NCI-H774 (cell line): ENCODE data around the gene RPAIN.

ENCODE experiments used
- DNase-seq: peaks from one replicate; lab custom pipeline; 2025; lab: John Stamatoyannopoulos, UW

The RPAIN gene

GRCh38 chr17:5419959-5420653 lies at the start of gene RPAIN:
Gene RPAIN, plus strand, starts transcription at chr17:5420182. Its CDS starts 29 bp downstream, at chr17:5420211.
- DNase-seq, result peak; percentile 73

- no peak for DNase-seq
Measured at GRCh38 chr17:5370411-5370810, 49.6 kb upstream of the RPAIN start.

DNA sequence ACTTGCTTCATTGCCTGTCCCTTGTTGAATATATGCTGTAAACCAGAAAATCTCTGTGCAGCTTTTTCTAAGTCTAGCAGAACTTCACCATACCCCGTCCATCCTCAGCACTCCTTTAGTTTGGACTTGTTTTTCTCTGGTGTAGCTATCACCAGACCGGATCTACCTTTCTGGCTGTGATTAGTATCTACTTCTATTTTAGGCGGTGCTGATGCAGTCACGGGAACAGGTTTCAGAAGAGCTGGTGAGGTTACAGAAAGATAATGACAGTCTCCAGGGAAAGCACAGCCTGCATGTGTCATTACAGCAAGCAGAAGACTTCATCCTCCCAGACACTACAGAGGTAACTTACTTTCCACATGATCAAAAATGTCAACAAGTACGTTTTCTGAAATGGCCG lies 46.9 kb upstream of the RPAIN start:
- no peak for DNase-seq

GRCh38 chr17:5378566-5379207 lies 41.3 kb upstream of the RPAIN start:
- no peak for DNase-seq

- no peak for DNase-seq
Measured at GRCh38 chr17:5379351-5380107, 40.5 kb upstream of the RPAIN start.

GRCh38 chr17:5380491-5381135 lies 39.4 kb upstream of the RPAIN start:
- no peak for DNase-seq

GRCh38 chr17:5381542-5381941 lies 38.4 kb upstream of the RPAIN start:
- DNase-seq, result no peak

GRCh38 chr17:5391678-5392077 lies 28.3 kb upstream of the RPAIN start:
- no peak for DNase-seq

DNA sequence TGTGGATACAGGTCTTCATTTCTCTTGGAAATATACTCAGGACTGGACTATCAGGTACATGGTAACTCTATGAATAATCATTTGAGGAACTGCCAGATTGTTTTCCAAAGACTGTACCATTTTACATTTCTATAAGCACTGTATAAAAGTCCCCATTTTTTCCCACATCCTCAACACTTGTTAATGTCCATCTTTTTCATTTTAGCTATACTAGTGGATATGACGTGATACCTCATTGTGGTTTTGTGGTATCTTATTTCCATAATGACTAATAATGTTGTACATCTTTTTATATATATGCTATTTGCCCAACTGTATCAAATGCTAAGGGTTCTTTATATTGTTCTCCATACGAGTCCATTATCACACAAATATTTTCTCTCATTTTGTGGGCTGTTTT lies 23.4 kb upstream of the RPAIN start:
- DNase-seq, result no peak

DNA sequence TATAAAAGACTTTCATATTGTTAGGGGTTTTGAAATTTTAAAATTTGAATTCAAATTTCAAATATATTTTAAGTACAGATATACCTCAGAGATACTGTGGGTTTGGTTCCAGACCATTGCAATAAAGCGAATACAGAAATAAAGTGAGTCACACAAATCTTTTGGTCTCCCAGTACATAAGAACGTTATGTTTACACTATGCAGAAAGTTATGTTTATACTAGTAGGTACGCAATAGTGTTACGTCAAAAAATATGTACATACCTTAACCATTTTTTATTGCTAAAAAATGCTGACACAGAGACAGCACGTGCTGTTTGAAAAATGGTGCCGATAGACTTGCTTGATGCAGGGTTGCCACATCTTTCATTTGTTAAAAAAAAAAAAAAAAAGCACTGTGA lies 20.2 kb upstream of the RPAIN start:
- DNase-seq, result no peak

GRCh38 chr17:5405400-5405799 lies 14.6 kb upstream of the RPAIN start:
- DNase-seq, result no peak

- no peak for DNase-seq
Measured at GRCh38 chr17:5408186-5408585, 11.8 kb upstream of the RPAIN start.

GRCh38 chr17:5410594-5411272 lies 9.2 kb upstream of the RPAIN start:
- no peak for DNase-seq

DNA sequence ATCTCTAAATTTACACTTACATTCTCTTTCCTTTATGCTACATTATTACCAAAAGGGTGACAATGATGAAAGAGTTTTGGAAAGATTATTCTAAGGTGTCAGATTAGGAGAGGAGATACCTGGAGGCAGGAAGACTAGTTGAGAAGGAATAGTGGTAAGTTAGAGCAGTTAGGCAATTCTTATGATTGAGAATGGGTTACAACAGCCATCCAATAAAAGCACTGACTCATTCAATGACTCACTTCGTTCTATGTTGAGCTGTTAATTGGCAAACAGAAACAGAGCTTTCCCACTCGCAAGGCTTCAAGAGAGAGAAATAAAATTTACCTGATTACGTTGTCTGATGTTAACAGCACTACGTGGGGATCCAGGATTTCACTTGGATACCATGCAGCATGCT lies 6.3 kb upstream of the RPAIN start:
- DNase-seq, result no peak

DNA sequence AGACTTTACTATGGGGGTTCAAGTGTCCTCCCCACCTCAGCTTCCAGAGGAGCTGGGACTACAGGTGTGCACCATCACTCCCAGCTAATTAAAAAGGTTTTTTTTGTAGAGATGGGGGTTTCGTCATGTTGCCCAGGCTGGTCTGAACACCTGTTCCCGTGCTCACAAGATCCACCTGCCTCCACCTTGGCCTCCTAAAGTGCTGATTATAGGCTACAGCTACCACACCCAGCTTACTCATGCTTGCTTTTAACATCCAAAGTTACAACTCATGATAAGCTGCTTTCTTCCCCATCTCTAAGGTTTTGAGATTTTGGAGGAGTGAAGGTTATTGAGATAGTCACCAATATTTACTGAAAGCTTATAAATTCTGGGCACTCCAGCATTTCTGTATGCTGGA lies 3.1 kb upstream of the RPAIN start:
- DNase-seq, result no peak

DNA sequence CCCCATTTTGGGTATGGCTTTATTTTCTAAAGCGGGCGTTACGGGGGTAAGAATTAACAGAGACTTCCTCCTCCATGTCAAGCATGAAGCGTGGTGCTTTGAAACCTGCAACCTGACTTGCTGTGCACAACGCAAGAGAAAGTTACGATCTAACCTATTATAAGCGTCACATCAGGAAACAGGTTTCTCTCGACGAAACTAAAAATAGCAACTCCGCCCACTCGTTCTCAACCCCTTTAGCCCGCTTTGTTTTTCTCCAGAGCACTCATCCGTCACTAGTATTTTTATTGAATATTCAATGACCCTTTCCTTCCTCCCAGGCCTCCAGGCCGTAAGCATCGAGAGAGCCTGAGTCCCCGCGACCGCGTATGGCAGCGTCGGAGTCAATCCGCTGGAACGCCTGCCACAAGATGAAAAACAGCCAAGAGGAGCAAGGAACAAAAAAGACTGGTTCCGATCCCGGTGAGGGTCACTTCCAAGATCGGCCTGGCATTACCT lies 1.1 kb upstream of the RPAIN start:
- no peak for DNase-seq

DNA sequence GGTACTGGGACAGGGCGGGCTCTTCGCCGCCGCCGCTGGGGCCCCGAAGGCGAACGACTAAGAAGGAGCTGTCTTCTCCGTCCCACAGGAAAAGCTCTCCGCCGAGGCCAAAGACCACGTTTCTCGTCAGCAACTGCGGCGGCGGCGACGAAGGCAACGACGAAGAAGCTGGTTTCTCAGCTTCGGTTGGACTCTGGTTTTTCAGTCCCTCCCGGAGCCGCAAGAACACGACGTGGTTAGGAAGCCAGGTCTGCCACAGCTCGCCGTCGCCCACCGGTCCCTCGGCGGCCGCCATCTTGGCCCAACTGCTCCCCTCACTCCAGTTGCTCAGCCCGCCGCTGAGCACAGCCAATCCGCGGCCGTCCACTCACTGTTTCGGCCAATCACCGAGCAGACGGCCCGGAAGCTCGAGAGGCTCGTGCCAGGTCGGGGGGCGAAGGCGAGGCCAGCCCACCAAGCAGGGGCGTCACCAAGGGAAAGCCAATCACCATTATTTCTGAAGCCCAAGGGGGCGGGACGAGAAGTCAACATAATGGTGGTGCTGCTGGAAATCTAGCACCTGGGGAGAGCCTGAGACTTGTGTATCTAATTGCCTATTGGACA lies 525 bp upstream of the RPAIN start, which contains the start of gene NUP88:
Gene NUP88 (minus strand): TSS at position 307 of the 603 bp plus-strand sequence. CDS start 12 bp downstream, at position 295.
- peak; percentile 91 for DNase-seq

DNA sequence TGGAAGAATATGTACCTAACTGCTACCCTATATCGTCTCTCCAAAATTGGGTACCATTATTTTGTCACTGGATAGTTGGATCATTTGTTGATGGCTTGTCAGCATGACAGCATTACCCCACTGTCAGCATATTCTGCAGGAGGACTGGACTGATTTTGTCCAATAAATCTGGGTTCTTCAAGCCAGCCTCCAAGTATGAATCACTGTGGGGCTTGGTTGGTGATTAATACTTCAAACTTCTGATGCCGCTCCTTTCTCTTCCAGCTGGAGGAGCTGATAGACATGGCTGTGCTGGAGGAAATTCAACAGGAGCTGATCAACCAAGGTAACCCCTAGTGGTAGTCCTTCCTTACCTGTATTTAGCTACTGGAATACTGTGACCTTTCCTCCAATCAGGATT lies 2.5 kb downstream of the RPAIN start:
- no peak for DNase-seq

DNA sequence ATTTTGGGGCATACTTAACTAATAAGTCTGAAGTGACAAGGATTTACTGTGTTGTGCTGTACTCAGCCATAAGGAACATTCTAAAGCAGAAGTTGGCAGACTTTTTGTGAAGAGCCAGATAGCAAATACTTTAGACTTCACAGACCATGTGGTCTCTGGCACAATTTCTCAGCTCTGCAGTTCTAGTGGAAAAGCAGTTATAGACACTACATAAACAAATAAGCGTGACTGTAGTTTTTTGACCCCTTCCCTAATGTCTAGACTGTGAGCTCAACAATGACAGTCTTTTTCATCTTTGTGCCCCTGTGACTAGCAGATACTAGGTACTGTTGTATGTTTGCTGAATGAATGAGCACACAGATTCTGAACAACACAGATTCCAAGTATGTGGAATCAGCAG lies 4.9 kb downstream of the RPAIN start:
- no peak for DNase-seq

- no peak for DNase-seq
Measured at GRCh38 chr17:5425826-5426225, 5.8 kb downstream of the RPAIN start.

- DNase-seq, result peak; percentile 3
Measured at GRCh38 chr17:5429191-5429887, 9.4 kb downstream of the RPAIN start.
